ENCODE measurements around the gene RASGEF1B. TPM values are rescaled to one million over a fixed set of nuclear protein-coding genes. Genes with fewer than 3 reads are reported as not detected.
A peak's percentile ranks its signal among the peaks of the same experiment; 100 is the strongest.

Gene RASGEF1B
- total RNA-seq, 1 experiment from 2014 or later = 6.9 TPM

GRCh38 chr4:81429031-81429430, 42.7 kb downstream of the RASGEF1B start:
- ChIA-PET CTCF (no interaction called here), POLR2A (no interaction called here)
- DNase-seq (ENCODE audit: low spot score) = no peak
- Mint-ChIP-seq H3K4me3 (no peak overlapping the region), H3K27ac (peak overlapping the region; percentile 68), H3K36me3 (peaks cover 10% of the 10 kb centered on the region), H3K4me1 (peaks cover 42% of the 10 kb centered on the region), H3K9me3 (peaks cover 10% of the 10 kb centered on the region), H3K27me3 (ENCODE audit: low read depth) (peaks cover 2% of the 10 kb centered on the region; the same call in 1 of the 2 replicates)
- no peak for ATAC-seq
- TF ChIP-seq ZBTB21 (CRISPR knock-in tag; IDR thresholded peaks at IDR 0.05; ENCODE audit: borderline replicate concordance) (no peak), GTF2I (CRISPR knock-in tag; conservative IDR thresholded peaks at IDR 0.05) (no peak), ZNF219 (CRISPR knock-in tag; IDR thresholded peaks at IDR 0.05; ENCODE audit: borderline replicate concordance) (no peak), ZNF138 (CRISPR knock-in tag; conservative IDR thresholded peaks at IDR 0.05) (no peak), SMAD3 (CRISPR knock-in tag; IDR thresholded peaks at IDR 0.05; ENCODE audit: borderline replicate concordance) (no peak)
- TF ChIP-seq, protein P1, sequence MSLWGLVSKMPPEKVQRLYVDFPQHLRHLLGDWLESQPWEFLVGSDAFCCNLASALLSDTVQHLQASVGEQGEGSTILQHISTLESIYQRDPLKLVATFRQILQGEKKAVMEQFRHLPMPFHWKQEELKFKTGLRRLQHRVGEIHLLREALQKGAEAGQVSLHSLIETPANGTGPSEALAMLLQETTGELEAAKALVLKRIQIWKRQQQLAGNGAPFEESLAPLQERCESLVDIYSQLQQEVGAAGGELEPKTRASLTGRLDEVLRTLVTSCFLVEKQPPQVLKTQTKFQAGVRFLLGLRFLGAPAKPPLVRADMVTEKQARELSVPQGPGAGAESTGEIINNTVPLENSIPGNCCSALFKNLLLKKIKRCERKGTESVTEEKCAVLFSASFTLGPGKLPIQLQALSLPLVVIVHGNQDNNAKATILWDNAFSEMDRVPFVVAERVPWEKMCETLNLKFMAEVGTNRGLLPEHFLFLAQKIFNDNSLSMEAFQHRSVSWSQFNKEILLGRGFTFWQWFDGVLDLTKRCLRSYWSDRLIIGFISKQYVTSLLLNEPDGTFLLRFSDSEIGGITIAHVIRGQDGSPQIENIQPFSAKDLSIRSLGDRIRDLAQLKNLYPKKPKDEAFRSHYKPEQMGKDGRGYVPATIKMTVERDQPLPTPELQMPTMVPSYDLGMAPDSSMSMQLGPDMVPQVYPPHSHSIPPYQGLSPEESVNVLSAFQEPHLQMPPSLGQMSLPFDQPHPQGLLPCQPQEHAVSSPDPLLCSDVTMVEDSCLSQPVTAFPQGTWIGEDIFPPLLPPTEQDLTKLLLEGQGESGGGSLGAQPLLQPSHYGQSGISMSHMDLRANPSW (CRISPR knock-in tag; conservative IDR thresholded peaks at IDR 0.05; ENCODE audit: low read depth) = no peak

- H3K36me3 Mint-ChIP-seq = peaks cover 10% of the 10 kb centered on the region
- ChIA-PET CTCF (interaction anchor here (1.2 to 1.8 kb wide), 2 partner anchors 38 to 417 kb away, joined by 4 to 6 read pairs; no protein-coding TSS in a partner anchor), POLR2A (no interaction called here)
- TF ChIP-seq RELA (CRISPR knock-in tag; IDR thresholded peaks at IDR 0.05; ENCODE audit: borderline replicate concordance) = no peak
- TF ChIP-seq ETV6 (CRISPR knock-in tag; IDR thresholded peaks at IDR 0.05) = no peak
- peak; percentile 57; the same call in 1 of the 2 replicates for TF ChIP-seq ZNF317 (CRISPR knock-in tag; IDR thresholded peaks at IDR 0.05; ENCODE audit: borderline replicate concordance, low read depth)
- TF ChIP-seq TP53 (CRISPR knock-in tag; IDR thresholded peaks at IDR 0.05) = no peak
- no peak for TF ChIP-seq CREM (CRISPR knock-in tag; IDR thresholded peaks at IDR 0.05)
- TF ChIP-seq OVOL2 (CRISPR knock-in tag; IDR thresholded peaks at IDR 0.05; ENCODE audit: borderline replicate concordance) = no peak
- TF ChIP-seq, protein P2, sequence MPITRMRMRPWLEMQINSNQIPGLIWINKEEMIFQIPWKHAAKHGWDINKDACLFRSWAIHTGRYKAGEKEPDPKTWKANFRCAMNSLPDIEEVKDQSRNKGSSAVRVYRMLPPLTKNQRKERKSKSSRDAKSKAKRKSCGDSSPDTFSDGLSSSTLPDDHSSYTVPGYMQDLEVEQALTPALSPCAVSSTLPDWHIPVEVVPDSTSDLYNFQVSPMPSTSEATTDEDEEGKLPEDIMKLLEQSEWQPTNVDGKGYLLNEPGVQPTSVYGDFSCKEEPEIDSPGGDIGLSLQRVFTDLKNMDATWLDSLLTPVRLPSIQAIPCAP (CRISPR knock-in tag; IDR thresholded peaks at IDR 0.05) = no peak
- ATAC-seq (no peak), DNase-seq (ENCODE audit: low spot score) (no peak)
- peaks cover 2% of the 10 kb centered on the region; the same call in 1 of the 2 replicates for H3K27me3 Mint-ChIP-seq (ENCODE audit: low read depth)
- H3K27ac Mint-ChIP-seq = peak overlapping the region; percentile 98
- no peak overlapping the region for H3K4me3 Mint-ChIP-seq
- peaks cover 10% of the 10 kb centered on the region for H3K9me3 Mint-ChIP-seq
- H3K4me1 Mint-ChIP-seq = peaks cover 52% of the 10 kb centered on the region
Measured at GRCh38 chr4:81428002-81428401, 43.7 kb downstream of the RASGEF1B start.

DNA sequence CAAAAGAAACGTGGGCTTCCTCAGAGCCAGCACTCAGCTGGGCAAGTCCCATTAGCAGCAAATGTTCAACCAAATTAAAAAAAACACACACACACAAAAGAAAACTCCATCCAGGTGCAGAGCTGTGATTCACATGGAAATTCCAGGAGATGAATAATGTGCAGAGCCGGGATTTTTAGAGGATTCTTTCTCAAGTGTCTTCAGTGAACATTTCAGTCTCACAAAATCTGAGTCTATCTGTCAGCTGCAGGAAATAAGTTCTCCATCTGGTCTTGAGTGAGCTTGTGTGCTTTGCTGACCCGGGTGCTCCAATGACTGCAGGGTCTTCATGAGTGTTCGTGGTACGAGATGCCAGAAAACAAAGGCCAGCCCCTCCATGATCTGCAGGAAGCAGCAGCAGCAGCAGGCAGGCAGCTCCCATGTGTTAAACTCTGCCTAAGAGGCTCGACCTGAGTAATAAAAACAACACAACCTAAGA, 44.3 kb downstream of the RASGEF1B start:
- H3K27me3 Mint-ChIP-seq (ENCODE audit: low read depth) = peaks cover 2% of the 10 kb centered on the region; the same call in 1 of the 2 replicates
- H3K36me3 Mint-ChIP-seq = peaks cover 10% of the 10 kb centered on the region
- ChIA-PET CTCF (interaction anchor here (0.8 to 1.8 kb wide), 5 partner anchors 8 to 417 kb away, joined by 3 to 9 read pairs (median 4); no protein-coding TSS in a partner anchor), POLR2A (no interaction called here)
- H3K9me3 Mint-ChIP-seq = peaks cover 10% of the 10 kb centered on the region
- TF ChIP-seq ZNF416 (CRISPR knock-in tag; IDR thresholded peaks at IDR 0.05) = no peak
- TF ChIP-seq AR (CRISPR knock-in tag; IDR thresholded peaks at IDR 0.05) = no peak
- no peak for TF ChIP-seq ATF6 (CRISPR knock-in tag; IDR thresholded peaks at IDR 0.05)
- no peak for TF ChIP-seq HMGA2 (CRISPR knock-in tag; IDR thresholded peaks at IDR 0.05)
- TF ChIP-seq ZNF232 (CRISPR knock-in tag; IDR thresholded peaks at IDR 0.05) = no peak
- no peak for TF ChIP-seq NR2C2 (CRISPR knock-in tag; IDR thresholded peaks at IDR 0.05)
- TF ChIP-seq FOXK1 (CRISPR knock-in tag; IDR thresholded peaks at IDR 0.05) = no peak
- no peak for TF ChIP-seq ATF1 (CRISPR knock-in tag; IDR thresholded peaks at IDR 0.05)
- TF ChIP-seq ZNF263 (CRISPR knock-in tag; IDR thresholded peaks at IDR 0.05; ENCODE audit: low read depth) = no peak
- TF ChIP-seq ETV6 (CRISPR knock-in tag; IDR thresholded peaks at IDR 0.05) = no peak
- TF ChIP-seq NFE2L1 (CRISPR knock-in tag; IDR thresholded peaks at IDR 0.05) = no peak
- no peak for TF ChIP-seq ZNF121 (CRISPR knock-in tag; IDR thresholded peaks at IDR 0.05)
- TF ChIP-seq RORB (CRISPR knock-in tag; IDR thresholded peaks at IDR 0.05) = no peak
- TF ChIP-seq SMAD4 (CRISPR knock-in tag; IDR thresholded peaks at IDR 0.05) = no peak
- no peak for TF ChIP-seq TP53 (CRISPR knock-in tag; IDR thresholded peaks at IDR 0.05)
- DNase-seq (ENCODE audit: low spot score) = peak; percentile 19
- H3K4me3 Mint-ChIP-seq = peak overlapping the region; percentile 8; the same call in 1 of the 2 replicates
- H3K4me1 Mint-ChIP-seq = peaks cover 56% of the 10 kb centered on the region
- peak overlapping the region; percentile 98 for H3K27ac Mint-ChIP-seq
- peak; percentile 72 for ATAC-seq

Measured in WTC11 (cell line).